Neural cell (in vitro differentiated cells): ENCODE results near the gene GTSF1L.

Experiments used
- EP300 ChIP-seq: fragments of 450-650 bp; conservative IDR thresholded peaks from 2 replicates; pipeline ENCODE4 v1.6.1; 2014; ENCODE audit warnings: antibody characterized with exemption, mild to moderate bottlenecking, moderate library complexity; ENCODE audit not compliant: poor library complexity, severe bottlenecking
- POLR2AphosphoS5 ChIP-seq: IDR thresholded peaks from 2 replicates; pipeline ENCODE4 v1.6.1; 2012
- TF ChIP-seq, protein P1 (sequence below): fragments of 450-650 bp; IDR thresholded peaks from 2 replicates; pipeline ENCODE4 v1.5.1; 2014; ENCODE audit warnings: antibody characterized with exemption, mild to moderate bottlenecking, moderate library complexity; ENCODE audit not compliant: poor library complexity, severe bottlenecking

DNA sequence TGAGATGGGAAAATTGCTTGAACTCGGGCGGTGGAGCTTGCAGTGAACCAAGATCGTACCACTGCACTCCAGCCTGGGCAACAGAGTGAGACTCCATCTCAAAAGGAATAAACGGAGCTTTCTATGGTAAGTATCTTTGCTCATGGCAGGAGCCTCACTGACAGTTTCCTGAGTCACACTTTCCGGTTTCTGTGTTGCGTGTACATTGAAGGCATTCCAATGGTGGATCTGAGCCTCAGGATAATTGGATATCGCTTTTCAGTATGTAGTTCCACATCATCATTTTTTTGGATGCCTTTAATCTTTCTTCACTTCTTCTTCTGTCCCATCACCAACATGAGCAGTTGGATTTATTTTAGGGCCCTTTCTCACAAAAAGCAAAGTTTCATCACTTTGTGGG, 28.6 kb upstream of the GTSF1L start:
- TF ChIP-seq, protein P1, sequence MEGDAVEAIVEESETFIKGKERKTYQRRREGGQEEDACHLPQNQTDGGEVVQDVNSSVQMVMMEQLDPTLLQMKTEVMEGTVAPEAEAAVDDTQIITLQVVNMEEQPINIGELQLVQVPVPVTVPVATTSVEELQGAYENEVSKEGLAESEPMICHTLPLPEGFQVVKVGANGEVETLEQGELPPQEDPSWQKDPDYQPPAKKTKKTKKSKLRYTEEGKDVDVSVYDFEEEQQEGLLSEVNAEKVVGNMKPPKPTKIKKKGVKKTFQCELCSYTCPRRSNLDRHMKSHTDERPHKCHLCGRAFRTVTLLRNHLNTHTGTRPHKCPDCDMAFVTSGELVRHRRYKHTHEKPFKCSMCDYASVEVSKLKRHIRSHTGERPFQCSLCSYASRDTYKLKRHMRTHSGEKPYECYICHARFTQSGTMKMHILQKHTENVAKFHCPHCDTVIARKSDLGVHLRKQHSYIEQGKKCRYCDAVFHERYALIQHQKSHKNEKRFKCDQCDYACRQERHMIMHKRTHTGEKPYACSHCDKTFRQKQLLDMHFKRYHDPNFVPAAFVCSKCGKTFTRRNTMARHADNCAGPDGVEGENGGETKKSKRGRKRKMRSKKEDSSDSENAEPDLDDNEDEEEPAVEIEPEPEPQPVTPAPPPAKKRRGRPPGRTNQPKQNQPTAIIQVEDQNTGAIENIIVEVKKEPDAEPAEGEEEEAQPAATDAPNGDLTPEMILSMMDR = no peak
- TF ChIP-seq POLR2AphosphoS5 (no peak), EP300 (no peak)
